K562 (cell line): Measurements from ENCODE around the gene CDK4. TPM values are rescaled to one million over a fixed set of nuclear protein-coding genes. Genes with fewer than 3 reads are reported as not detected.

Experiments
- CBFA2T2 ChIP-seq: fragments of 450-650 bp; conservative IDR thresholded peaks from 2 replicates; pipeline ENCODE4 v1.6.1; 2017; ENCODE audit warnings: mild to moderate bottlenecking
- DMBX1 ChIP-seq: fragments of 250-450 bp; sonication (Bioruptor Pico); IDR thresholded peaks from 2 replicates; pipeline ENCODE4 v1.8.0; 2022; ENCODE audit warnings: inconsistent platforms, mild to moderate bottlenecking, moderate library complexity, borderline replicate concordance
- ELF1 ChIP-seq: fragments of 200-800 bp; sonication (Bioruptor generic); IDR thresholded peaks from 2 replicates; pipeline ENCODE4 v1.6.1; 2016; ENCODE audit warnings: missing genetic modification characterization, missing compliant biosample characterization
- ESRRA ChIP-seq: fragments of 450-650 bp; IDR thresholded peaks from 2 replicates; pipeline ENCODE4 v1.6.1; 2014; ENCODE audit warnings: low read depth, mild to moderate bottlenecking, moderate library complexity, borderline replicate concordance
- ETS1 ChIP-seq: conservative IDR thresholded peaks from 2 replicates; pipeline ENCODE4 v1.6.1; 2011; ENCODE audit warnings: low read depth, mild to moderate bottlenecking, low read length; ENCODE audit not compliant: control insufficient read depth
- HEY1 ChIP-seq: fragments of 250-450 bp; sonication (Bioruptor Pico); IDR thresholded peaks from 2 replicates; pipeline ENCODE4 v1.5.0; 2020; ENCODE audit warnings: mild to moderate bottlenecking, moderate library complexity, borderline replicate concordance
- HOMEZ ChIP-seq: fragments of 250-450 bp; sonication (Bioruptor Pico); IDR thresholded peaks from 2 replicates; pipeline ENCODE4 v1.4.0; 2020; ENCODE audit warnings: mild to moderate bottlenecking, moderate library complexity
- JUN ChIP-seq, 2 experiments: sonication (generic) in 1 of 2; formaldehyde crosslinking in 1 of 2; IDR thresholded peaks; 2 replicates each; pipeline versions ENCODE4 v1.6.1 to v1.8.0; 2012 to 2022; ENCODE audit warnings: borderline replicate concordance in 2 of 2, mild to moderate bottlenecking in 2 of 2, improper control_type of control experiment in 1 of 2, low read depth in 1 of 2, low read length in 1 of 2, missing genetic modification reagents in 1 of 2
- PURB ChIP-seq: sonication (generic); formaldehyde crosslinking; IDR thresholded peaks from 2 replicates; pipeline ENCODE4 v1.9.0; 2021; ENCODE audit warnings: low read depth, mild to moderate bottlenecking, missing genetic modification reagents
- REST ChIP-seq, 2 experiments: fragments of 450-650 bp; formaldehyde crosslinking in 1 of 2; IDR thresholded peaks; 2 replicates each; pipeline versions ENCODE4 v1.4.0 to v1.6.1; 2014 to 2020; ENCODE audit warnings: mild to moderate bottlenecking in 2 of 2, borderline replicate concordance in 1 of 2, low read depth in 1 of 2
- RFX5 ChIP-seq: IDR thresholded peaks from 2 replicates; pipeline ENCODE4 v1.6.1; 2011; ENCODE audit warnings: low read depth, mild to moderate bottlenecking, improper control_type of control experiment, low read length
- SRSF1 ChIP-seq: fragments of 200-400 bp; formaldehyde crosslinking; IDR thresholded peaks from 2 replicates; pipeline ENCODE4 v1.6.1; 2017; ENCODE audit warnings: mild to moderate bottlenecking, low read depth, low read length, moderate library complexity
- ZNF12 ChIP-seq: sonication (generic); formaldehyde crosslinking; IDR thresholded peaks from 2 replicates; pipeline ENCODE4 v1.4.0; 2020; ENCODE audit warnings: mild to moderate bottlenecking, missing genetic modification reagents
- ZNF140 ChIP-seq: fragments of 250-450 bp; sonication (Bioruptor Pico); IDR thresholded peaks from 2 replicates; pipeline ENCODE4 v1.8.0; 2021; ENCODE audit warnings: moderate library complexity, mild to moderate bottlenecking, inconsistent platforms
- polyA plus RNA-seq, 8 experiments: library from polyadenylated mRNA; depleted of rRNA in 4 of 8; stranded (reverse) in 5 of 8; unstranded in 3 of 8; fragments of >200 nt; fragmentation: Nextera tagmentation in 2 of 8; fragmentation: Illumina TruSeq in 1 of 8; extraction: Ambion mirVana in 2 of 8; extraction: Trizol in 1 of 8; gene quantifications; 2 replicates each; pipeline versions ENCODE4 v1.2.1 to v1.2.3, GENCODE V29; 2011 to 2014; ENCODE audit warnings: inconsistent platforms in 1 of 8, missing spikeins in 1 of 8
- total RNA-seq, 7 experiments: library from RNA; depleted of rRNA in 6 of 7; stranded (reverse); fragments of >200 nt in 6 of 7; fragmentation: Illumina TruSeq in 2 of 7; extraction: Trizol in 2 of 7; gene quantifications; 2 replicates each; pipeline versions ENCODE4 v1.2.1 to v1.2.3, GENCODE V29; 2011 to 2021; ENCODE audit warnings: low replicate concordance in 1 of 7

The CDK4 gene
- total and polyA plus RNA-seq, 9 of the 15 experiments (the other 6 are each of a cell fraction or from before 2014, with no cell fraction given) = 37.8 to 436 (median 238) TPM

GRCh38 chr12:57771873-57772428, 19.8 kb upstream of the CDK4 start, which contains the start of gene METTL1 (continued):
- TF ChIP-seq ESRRA = peak; percentile 30; the same call in 1 of the 2 replicates
- 0 out of 2 replicates have a peak, but pooled peaks have one; percentile 49 for TF ChIP-seq SRSF1
- peak; percentile 89 for TF ChIP-seq JUN (IDR thresholded peaks at IDR 0.05; ENCODE audit: borderline replicate concordance, low read depth, low read length)
- peak; percentile 97 for TF ChIP-seq JUN (CRISPR knock-in tag; IDR thresholded peaks at IDR 0.05; ENCODE audit: borderline replicate concordance)
- TF ChIP-seq REST (IDR thresholded peaks at IDR 0.05; ENCODE audit: borderline replicate concordance) = peak; percentile 42; the same call in 1 of the 2 replicates
- no peak for TF ChIP-seq REST (CRISPR knock-in tag; IDR thresholded peaks at IDR 0.05; ENCODE audit: low read depth)
- TF ChIP-seq HEY1 (CRISPR knock-in tag) = no peak
- TF ChIP-seq RFX5 = no peak
- TF ChIP-seq DMBX1 (CRISPR knock-in tag) = no peak
- no peak for TF ChIP-seq CBFA2T2
- peak; percentile 60 for TF ChIP-seq ETS1
- TF ChIP-seq HOMEZ (CRISPR knock-in tag) = no peak
- TF ChIP-seq ZNF140 (CRISPR knock-in tag) = no peak
- no peak for TF ChIP-seq ELF1 (tag)
- 0 out of 2 replicates have a peak, but pooled peaks have one; percentile 29 for TF ChIP-seq ZNF12 (CRISPR knock-in tag)
- no peak for TF ChIP-seq PURB (CRISPR knock-in tag)
